Suppressor macrophage (primary cell): ENCODE results near the gene PTPRM.

Experiments
- DNase-seq, 4 experiments: peaks; one replicate each; pipeline ENCODE4 v3.0.0-alpha.2; 2020 to 2022

Gene PTPRM

DNA sequence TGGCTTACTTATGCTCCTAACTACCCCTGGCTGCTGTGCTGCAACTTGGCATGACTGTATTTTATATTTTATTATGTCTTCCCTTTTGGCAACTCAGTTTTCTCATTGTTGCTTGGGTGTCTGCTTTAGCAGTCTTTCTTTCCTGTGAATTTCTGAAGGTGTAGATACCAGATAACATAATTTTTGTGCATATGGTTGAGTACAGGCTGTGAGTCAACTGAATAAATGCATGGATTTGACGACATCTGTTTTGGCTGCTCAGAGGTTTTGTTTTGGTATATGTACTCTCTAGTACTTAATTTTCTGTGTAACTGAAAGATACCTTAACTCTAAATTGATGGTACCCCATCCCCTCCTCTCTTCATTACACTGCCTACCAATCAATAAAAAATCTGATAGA is 303.1 kb downstream of the PTPRM start:
- DNase-seq, result no peak

DNA sequence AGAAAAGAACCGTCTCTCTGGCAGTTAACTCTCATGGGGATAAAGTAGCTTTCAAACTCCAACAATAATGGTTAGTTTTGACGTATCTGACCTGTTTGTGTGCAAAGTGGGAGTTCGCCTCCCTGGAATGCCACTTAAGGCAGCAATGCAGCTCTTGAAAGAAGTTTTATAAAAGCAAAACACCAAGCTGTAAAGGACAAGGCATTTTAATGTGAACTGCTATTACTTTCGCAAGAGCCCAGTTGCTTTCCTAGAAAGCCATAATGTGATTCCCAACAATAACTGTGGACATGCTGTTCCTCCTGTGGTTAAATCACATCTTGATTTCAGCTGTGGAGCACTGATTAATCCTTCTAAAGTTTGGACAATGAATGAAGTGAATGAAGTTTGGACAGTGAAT is 303.7 kb downstream of the PTPRM start:
- DNase-seq, result no peak

DNA sequence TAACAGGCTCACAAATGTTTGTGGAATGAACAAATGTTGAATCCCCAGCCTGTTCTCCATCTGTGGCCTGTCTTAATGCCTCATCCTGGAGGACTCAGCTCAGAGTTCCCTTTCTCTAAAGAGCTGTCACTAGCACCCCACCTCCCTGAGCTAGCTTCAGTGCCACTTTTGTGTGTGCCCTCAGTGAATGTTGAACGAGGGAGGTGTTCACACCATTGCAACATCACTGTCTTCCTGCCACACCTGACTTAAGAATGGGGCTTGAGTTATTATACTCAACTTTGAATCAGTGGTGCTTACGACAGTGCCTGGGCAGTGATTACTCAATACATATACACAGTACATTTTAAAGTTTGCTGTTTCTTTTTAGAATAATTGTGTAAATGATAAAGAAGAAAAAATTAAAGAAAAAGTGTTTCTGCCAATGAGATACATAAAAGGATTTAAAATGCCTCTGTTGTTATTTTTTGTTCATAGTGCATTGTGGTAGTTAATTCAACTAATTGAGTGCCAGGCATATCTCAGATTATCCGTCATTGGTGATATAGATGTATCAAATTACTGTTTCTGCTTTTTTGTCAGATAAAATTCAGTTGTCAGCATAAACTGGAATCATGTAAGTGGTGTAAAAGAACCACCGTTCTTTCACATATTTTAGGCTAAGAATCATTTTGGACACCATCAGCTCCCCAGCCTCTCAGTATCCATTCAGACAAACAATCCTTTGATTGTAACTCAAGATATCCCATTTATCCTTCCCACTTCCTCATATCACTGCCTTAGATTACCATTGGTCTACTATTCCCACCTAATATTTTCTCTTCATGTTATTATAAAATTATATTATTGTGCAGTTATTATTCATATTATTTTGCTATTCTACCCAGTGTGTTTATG is 304.7 kb downstream of the PTPRM start:
- no peak for DNase-seq

DNA sequence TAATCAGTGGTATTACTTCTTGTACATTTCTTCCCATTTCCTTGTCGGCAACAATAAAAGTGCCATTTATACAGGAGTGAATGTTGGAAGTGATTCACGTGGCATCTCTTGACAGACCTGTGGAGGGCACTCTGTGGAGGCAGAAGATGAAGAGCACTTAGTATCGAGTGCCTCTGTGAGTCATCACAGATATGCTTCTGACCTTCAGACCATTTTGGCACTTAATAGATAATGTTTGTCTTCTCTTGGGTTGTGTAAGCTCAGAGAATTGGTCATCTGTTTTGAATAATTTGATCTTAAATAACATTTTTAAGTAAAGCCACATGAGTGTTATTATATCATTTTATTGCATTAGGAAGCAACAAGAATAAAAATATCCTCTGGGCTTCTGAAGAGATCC is 305.5 kb downstream of the PTPRM start:
- no peak for DNase-seq

DNA sequence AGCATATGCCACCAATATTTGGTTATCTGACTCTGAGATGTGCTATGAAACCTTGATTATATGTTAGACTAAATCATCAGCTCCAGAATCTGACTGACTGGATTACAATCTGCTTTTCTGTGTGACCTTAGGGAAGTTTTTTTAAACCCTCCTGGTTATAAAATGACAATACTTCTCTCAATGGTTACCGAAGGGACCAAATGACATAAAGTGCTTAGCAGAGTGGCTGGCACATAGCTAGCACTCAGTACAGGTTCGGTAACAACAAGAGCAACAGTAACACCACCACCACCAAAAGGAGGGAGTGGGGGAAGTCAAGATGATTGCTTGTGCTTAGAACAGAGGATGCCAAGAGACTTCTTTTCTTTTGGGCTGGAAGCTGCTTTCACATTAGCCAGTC is 306.2 kb downstream of the PTPRM start:
- DNase-seq, result no peak

DNA sequence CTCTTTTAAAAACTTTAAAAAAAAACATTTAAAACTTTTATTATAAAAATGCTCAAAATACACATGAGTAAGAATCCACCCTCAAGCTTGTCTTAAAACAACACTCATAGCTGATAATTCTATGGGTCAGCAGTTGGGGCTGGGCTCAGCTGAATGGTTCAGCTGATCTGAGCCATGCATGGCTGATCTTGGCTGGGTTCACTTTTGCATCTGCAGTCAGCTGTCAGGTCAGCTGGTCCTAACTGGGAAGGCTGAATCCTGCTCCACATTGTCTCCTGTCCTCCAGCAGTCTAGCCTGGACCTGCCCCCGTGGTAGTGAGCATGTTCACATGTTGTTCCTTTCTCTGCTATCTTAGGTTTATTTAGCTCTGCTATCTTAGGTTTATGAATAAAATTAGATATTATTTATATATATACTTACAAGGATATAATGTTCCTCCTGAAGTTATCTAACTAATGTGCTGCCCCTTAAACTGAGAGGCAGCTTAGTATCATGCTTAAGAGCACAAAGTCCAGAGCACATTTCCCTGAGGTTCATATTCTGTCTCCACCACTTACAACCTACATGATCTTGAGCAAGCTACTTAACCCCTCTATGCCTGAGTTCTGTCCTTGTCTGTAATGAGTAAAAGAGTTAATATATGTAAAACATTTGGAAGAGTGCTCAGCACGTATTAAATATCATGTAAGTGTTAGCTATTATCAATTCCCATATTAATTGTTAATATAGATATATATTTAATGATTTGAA is 309.4 kb downstream of the PTPRM start:
- no peak for DNase-seq

DNA sequence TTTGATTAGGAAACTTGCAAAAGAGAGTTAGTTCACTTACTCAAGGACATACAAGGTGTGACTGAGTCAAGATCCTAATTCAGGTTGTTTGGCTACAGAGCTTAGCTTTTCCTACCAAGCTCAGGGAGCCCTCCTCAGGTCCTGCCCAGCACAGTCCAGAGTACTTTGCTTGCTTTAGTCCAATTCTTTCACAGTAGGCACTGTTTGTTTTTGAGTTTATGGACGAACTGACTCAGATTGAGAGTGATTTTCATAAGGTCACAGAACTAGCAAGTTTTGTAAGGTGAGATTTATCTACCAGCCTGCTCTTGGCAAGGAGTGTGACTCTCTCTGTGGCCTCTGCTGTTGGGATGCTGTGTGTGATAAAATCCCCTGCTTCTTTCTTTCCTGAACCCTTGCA is 310.5 kb downstream of the PTPRM start:
- no peak for DNase-seq

DNA sequence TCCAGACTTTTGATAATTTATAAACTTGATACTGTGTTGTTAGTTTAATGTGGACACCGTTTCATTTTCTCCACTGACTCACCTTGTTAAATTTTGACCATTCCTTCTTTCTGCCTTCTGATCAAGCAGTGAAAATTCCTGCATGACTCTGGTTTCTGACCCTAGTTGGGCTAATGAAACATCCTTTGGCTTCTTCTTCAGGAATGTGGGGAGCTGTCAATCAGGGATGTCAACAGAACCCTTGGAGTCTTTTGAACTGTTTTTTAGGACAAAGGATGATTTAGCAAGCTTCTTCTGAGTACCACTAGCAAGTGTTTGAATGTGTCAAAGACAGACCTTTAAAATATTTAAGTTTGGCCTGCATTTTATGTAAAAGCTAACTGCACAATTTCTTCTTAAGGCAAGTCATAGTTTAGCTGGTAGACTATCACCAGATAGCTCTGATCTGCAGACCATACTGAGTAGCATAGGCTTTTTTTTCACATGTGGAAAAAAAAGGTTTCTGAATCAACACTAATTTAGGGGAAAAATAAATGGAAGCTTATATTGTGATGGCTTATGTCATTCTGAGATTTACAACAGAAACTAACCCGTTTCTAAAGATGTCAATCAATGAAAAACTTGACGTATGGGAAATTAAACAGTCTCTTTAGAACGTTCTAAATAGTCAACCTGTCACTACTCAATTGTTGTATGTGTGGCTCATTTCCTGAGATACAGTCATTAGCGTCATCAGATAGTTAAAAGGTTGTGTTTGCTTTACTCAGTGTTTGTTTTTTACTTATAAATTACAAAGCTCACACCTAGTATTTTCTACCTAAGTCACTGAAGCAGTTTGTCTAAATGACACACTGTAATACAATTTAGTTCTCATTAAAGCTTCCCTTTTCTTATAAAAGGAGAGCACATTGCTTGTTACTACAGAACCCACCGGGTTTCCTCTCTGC is 311.4 kb downstream of the PTPRM start:
- no peak for DNase-seq

DNA sequence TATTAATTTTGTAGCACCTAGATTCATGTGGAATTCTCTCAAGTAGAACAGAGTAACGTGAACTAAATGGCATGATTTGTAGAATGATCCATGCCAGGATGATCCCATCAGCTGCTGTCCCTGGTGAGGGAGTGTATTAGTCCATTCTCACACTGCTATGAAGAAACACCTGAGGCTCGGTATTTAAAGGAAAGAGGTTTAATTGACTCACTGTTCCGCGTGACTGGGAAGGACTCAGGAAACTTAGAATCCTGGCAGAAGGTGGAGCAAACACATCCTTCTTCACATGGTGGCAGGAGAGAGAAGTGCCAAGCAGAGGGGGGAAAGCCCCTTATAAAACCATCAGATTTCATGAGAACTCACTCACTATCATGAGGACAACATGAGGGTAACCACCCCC is 312.6 kb downstream of the PTPRM start:
- no peak for DNase-seq

DNA sequence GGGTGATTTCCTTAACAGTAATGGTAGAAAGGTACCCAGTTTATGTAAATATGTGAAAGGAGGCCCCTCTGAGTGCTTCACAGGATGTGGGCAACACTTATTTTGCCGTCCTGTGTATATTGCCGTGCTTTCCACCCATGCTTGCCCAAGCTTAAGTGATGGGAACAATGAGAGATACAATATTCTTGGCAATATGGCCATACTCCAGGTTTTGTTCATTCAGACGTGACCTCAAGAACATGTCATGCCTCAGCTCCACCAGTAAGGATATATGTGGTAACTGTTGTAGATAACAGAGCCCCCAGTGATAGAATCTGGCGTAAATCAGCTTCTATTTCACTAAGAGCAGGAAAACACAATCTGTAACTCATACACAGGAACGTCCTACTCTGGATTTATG is 318.7 kb downstream of the PTPRM start:
- no peak for DNase-seq

DNA sequence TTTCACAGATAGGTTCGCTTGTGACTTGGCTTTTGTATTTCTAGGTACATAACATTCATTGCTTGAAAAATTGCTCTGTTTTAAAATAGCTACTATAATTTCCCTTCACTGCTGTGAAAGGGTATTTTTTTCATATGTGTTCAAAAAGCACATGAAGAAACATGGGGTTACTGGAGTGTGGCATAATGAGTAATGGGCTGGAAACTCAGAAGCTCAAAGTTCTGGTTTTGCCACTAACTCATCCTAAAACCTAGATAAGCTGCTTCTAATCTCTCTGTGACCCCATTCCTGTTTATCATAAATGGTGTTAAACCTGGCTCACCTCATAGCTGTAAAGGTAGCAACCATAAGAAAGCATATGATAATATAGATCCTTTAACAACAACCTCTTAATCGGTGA is 319.3 kb downstream of the PTPRM start:
- DNase-seq, result no peak

DNA sequence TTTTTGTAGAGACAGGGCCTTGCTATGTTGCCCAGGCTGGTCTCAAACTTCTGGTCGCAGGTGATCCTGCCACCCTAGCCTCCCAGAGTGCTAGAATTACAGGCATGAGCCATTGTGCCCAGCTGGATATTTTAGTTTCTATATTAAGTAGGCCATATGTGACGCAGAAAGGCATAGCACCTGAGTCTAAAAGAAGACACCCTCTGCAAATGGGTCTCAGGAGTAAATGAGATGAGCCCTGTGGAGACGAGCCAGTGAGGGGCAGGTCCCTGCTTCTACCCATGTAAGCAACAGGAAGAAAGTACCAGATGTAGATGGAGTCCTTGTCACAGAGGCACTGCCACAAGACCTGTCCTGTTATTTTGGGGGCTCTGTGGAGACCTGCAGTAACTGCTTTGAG is 322.4 kb downstream of the PTPRM start:
- DNase-seq, result no peak

DNA sequence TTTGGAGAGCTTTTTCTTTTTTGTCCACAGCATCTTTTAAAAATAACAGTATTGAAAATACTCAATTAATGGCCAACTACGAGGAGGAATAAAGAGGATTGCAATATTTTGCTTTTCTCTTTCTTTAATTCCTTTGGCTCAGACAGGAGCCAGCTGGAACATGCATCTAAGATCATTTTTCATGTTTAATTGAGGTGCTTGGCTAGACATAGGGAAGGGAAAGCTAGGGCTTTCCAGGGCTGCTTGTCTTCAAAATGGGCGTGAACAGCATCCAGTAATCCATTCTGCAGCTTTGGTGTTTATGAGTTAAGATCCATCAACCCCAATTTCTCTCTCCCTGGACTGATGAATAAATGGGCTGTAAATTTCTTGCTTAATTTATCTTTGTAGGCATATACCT is 323.0 kb downstream of the PTPRM start:
- DNase-seq, result no peak

DNA sequence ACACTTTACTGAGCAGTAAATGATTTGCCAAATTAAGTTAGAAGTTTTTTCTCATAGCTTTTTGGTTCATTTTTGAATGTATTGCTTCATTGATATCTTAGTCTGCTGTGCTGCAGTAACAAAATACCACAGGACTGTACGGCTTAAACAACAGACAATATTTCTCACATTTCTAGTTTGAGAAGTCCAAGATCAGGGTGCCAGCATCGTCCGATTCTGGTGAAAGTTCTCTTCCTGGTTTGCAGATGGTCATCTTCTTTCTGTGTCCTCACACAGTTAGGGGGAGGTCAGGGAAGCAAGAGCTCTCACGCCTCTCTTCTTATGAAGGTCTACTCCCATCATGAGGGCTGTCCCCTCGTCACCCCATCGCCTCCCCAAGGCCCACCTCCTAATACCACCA is 325.4 kb downstream of the PTPRM start:
- DNase-seq, result no peak

DNA sequence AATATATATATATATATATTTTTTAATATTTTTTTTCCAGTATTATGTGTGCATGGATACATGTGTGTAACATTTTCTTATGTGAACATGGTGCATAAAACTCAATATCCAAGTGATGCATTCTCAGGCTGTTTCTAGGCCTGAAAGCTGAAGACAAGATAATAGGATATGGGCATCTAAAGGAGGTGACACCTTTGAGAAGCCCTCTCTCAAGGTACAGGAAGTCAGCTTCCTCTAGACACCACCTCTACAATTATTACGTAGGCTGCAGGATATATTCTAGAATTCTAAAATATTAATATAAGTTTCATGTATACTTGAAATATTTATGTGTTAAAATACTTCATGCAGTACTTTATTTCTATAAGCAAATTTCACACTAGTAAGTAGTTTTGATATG is 327.5 kb downstream of the PTPRM start:
- no peak for DNase-seq

DNA sequence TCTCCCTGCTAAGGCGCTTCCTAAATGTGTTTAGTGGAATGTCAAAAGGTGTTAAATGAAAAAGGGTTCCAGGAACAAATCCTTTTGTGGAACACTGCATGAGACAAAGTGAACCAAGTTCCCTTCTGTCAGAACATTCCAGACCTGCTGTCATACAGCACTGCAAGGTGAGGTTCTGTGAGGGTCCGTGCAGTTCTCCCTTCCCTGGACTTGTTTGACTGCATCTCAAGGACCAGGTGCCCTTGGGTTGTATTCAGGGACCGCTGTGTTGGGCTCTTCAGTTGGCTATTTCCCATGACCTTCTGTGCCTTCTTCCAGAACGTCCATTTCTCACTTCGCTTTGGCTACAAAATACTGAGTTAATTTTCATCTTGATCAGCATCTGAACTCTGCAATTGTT is 328.2 kb downstream of the PTPRM start:
- no peak for DNase-seq

DNA sequence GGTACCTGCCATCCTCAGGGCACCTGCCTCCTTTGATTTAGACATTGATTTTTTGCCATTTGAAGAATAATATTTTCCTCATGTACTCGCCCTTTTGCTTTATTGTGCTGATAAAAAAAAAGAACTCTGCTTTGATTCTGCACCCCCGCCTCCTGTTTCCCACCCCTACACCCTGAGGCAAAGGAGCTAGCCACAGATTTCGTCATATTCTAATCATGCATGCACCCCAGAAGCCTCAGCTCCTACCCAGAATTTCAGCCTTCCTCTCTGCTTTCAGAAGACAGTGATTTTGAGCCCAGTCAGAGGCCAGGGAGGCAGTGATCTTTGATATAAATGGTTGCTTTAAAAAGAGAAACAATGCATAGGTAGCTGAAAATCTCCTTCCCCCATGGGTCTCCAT is 329.0 kb downstream of the PTPRM start:
- no peak for DNase-seq

DNA sequence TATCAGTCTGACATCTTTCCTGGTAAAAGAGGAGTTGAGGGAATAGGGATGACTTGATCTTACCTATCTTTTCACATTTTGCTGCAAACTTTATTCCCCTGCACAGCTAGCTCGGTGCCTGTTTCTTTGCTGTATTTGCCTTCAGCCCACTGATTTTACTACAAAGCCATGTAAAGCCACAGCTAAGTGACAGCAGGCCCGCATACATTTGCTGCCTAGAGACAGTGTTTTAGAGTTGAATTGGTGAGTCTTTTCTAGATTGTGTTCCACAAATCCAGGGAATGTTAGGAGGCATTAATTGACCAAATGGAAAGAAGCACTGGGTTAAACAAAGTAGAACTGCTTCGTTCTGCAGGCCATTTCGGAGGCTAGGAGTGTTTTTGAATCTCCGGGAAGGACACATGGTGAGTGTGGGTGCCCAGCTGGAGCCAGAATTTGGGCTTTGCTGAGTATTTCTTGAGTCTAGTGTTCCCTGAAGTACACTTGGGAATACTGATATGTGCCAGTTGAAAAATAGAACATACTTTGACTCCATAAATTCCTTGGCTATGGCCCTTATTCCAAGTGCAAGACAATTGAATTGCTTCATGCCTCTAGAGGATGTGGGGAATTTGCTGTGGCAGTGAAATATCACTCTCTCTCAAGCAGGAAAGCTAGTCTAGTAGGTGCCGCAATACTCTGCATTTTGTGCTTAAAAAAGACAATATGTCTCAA is 329.8 kb downstream of the PTPRM start:
- DNase-seq, result no peak

DNA sequence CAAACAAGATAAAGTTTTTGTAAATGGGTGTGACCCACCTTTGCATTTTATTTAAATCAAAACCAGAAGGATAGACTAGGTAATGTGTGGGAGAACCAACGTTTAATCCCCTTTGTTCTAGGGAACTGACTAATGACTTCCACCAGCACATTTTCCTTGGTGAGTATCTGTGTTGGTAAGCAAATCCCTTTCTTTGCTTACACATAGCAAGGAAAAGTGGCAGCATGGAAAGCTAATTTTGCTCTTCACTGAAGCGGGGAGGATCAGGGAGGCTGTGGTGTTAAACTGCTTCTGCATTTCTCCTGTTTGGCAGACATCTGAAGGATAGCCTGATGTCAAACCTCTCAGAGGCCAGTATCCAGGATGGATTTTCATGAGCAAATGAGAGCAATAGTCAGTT is 331.1 kb downstream of the PTPRM start:
- DNase-seq, result no peak

DNA sequence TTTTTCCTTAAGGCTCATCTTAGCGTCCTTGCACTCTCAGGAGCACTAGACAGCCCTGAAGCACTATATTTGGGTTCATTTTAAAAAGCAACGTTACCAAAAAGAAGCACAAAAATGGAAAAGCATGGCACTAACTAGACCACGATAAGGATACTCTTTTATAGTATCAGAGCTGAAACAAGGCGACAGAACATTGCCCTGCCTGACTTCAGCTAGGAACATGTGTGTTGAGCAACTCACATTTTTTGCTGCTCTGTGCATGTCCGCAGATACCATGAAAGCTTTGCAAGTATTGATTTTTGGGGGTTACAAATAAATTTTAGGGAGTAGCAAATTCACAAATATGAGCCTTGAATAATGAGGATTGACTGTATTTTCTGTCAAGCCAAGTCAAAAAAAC is 332.0 kb downstream of the PTPRM start:
- DNase-seq, result no peak

DNA sequence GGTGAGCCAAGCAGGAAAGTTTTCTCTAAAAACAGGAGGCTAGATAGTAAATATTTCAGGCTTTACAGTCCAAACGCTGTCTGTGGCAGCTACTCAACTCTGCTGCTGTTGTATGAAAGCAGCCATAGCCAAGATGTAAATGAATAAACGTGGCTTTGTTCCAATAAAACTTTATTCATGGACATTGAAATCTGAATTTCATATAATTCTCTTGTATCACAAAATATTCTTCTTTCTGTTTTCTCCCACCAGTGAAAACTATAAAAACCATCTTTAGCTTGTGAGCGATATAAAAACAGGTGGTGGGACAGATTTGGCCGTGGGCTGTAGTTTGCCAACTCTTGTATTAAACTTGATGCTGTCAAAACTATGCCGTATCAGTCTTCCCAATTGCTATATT is 333.0 kb downstream of the PTPRM start:
- no peak for DNase-seq

DNA sequence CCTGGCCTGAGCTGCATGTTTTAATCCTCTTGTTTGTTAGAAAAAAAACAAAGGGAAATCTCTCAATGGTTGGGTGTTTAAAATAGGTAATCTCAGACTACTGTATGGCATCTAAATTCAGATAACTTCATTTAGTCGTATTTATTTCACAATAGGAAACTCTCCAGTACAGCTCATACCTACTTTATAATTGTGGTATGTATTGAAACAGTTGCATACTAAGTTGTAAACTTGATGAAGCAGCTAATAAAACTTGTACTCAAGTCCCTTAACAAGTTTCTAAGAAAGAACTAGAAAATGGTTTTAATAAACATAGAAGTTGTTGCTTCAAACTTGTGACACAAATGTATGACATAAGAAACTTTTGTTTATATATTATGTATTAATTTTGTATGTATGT is 334.5 kb downstream of the PTPRM start:
- DNase-seq, result no peak
